ENCODE results near the gene PKHD1.
A peak's percentile ranks its signal among the peaks of the same experiment; 100 is the strongest.

The PKHD1 gene

GRCh38 chr6:51570168-51570921 is 517.1 kb downstream of the PKHD1 start:
- no peak for ATAC-seq
- TF ChIP-seq ZFP30 (CRISPR knock-in tag; IDR thresholded peaks at IDR 0.05) (no peak), POU6F1 (CRISPR knock-in tag; IDR thresholded peaks at IDR 0.05; ENCODE audit: borderline replicate concordance, low read depth) (no peak), RARB (CRISPR knock-in tag; IDR thresholded peaks at IDR 0.05) (no peak), CSDC2 (CRISPR knock-in tag; IDR thresholded peaks at IDR 0.05) (no peak)
- TF ChIP-seq, protein P1, sequence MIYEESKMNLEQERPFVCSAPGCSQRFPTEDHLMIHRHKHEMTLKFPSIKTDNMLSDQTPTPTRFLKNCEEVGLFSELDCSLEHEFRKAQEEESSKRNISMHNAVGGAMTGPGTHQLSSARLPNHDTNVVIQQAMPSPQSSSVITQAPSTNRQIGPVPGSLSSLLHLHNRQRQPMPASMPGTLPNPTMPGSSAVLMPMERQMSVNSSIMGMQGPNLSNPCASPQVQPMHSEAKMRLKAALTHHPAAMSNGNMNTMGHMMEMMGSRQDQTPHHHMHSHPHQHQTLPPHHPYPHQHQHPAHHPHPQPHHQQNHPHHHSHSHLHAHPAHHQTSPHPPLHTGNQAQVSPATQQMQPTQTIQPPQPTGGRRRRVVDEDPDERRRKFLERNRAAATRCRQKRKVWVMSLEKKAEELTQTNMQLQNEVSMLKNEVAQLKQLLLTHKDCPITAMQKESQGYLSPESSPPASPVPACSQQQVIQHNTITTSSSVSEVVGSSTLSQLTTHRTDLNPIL (CRISPR knock-in tag; IDR thresholded peaks at IDR 0.05; ENCODE audit: low read depth): no peak
- TF ChIP-seq, protein P2, sequence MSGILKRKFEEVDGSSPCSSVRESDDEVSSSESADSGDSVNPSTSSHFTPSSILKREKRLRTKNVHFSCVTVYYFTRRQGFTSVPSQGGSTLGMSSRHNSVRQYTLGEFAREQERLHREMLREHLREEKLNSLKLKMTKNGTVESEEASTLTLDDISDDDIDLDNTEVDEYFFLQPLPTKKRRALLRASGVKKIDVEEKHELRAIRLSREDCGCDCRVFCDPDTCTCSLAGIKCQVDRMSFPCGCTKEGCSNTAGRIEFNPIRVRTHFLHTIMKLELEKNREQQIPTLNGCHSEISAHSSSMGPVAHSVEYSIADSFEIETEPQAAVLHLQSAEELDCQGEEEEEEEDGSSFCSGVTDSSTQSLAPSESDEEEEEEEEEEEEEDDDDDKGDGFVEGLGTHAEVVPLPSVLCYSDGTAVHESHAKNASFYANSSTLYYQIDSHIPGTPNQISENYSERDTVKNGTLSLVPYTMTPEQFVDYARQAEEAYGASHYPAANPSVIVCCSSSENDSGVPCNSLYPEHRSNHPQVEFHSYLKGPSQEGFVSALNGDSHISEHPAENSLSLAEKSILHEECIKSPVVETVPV (CRISPR knock-in tag; IDR thresholded peaks at IDR 0.05): no peak

DNA sequence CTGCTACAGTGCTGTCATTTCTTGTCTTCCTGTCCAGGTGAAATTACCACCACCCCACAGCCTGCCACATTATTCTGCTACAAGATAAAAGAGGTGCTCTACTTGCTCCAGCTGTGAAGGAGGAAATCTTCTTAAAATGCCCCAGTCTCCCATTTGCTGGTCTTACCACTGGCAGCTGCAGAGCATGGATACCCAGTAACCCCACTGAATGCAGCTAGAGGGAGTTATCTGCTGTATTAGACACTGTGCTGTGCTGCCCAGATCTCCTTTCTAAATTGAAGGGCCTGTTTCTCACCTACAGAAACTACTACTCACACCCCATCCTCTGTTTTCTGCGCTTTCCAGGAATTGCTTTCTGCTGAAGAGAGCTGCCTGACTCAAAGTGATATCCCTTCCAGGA is 517.8 kb downstream of the PKHD1 start:
- TF ChIP-seq POU6F1 (CRISPR knock-in tag; IDR thresholded peaks at IDR 0.05; ENCODE audit: borderline replicate concordance, low read depth) (no peak), ZNF8 (CRISPR knock-in tag; IDR thresholded peaks at IDR 0.05) (peak; percentile 25; the same call in 1 of the 2 replicates)
- ATAC-seq: peak; percentile 47; the same call in 1 of the 3 replicates

GRCh38 chr6:51568771-51569170 is 518.6 kb downstream of the PKHD1 start:
- TF ChIP-seq CSDC2 (CRISPR knock-in tag; IDR thresholded peaks at IDR 0.05) (no peak), ZFP3 (CRISPR knock-in tag; IDR thresholded peaks at IDR 0.05) (no peak), TOX (CRISPR knock-in tag; IDR thresholded peaks at IDR 0.05; ENCODE audit: borderline replicate concordance) (no peak), BACH2 (CRISPR knock-in tag; IDR thresholded peaks at IDR 0.05; ENCODE audit: borderline replicate concordance) (no peak), ARNTL (CRISPR knock-in tag; IDR thresholded peaks at IDR 0.05; ENCODE audit: borderline replicate concordance, low read depth) (no peak), ZNF8 (CRISPR knock-in tag; IDR thresholded peaks at IDR 0.05) (no peak), POU6F1 (CRISPR knock-in tag; IDR thresholded peaks at IDR 0.05; ENCODE audit: borderline replicate concordance, low read depth) (no peak)
- TF ChIP-seq, protein P2 (CRISPR knock-in tag; IDR thresholded peaks at IDR 0.05): no peak
- ATAC-seq: no peak

DNA sequence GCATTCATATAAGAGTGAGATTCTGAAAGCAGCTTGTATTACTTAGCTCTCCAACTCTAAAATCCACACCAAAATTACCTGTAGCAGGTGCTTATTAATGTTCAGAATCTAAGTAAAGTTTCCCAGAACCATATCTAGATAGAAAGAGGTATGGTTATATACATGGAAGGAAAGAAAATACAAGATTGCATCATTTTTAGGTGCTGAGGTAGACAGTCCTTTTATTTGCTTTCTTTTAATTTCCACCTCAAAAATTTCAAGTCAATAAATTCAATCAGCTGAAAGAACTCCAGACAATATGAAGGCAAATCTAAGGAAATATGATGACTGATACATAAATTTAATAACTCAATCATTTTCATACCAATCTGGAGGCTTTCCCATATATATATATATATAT is 521.9 kb downstream of the PKHD1 start:
- ATAC-seq: no peak

More for the DNA sequence above, 521.9 kb downstream of the PKHD1 start:
- TF ChIP-seq CSDC2 (CRISPR knock-in tag; IDR thresholded peaks at IDR 0.05): no peak
- no peak for TF ChIP-seq POU6F1 (CRISPR knock-in tag; IDR thresholded peaks at IDR 0.05; ENCODE audit: borderline replicate concordance, low read depth)
- no peak for TF ChIP-seq PATZ1 (CRISPR knock-in tag; IDR thresholded peaks at IDR 0.05; ENCODE audit: borderline replicate concordance)
- no peak for TF ChIP-seq ZFP3 (CRISPR knock-in tag; IDR thresholded peaks at IDR 0.05)
- no peak for TF ChIP-seq ZNF8 (CRISPR knock-in tag; IDR thresholded peaks at IDR 0.05)
- no peak for TF ChIP-seq BACH2 (CRISPR knock-in tag; IDR thresholded peaks at IDR 0.05; ENCODE audit: borderline replicate concordance)
- TF ChIP-seq SNAI2 (CRISPR knock-in tag; IDR thresholded peaks at IDR 0.05): no peak
- TF ChIP-seq GLIS3 (CRISPR knock-in tag; IDR thresholded peaks at IDR 0.05): no peak
- no peak for TF ChIP-seq TSHZ2 (CRISPR knock-in tag; IDR thresholded peaks at IDR 0.05)
